Lung (tissue), 12 donors: ENCODE data around the gene GTPBP2. TPM values are rescaled to one million over a fixed set of nuclear protein-coding genes. Genes with fewer than 3 reads are reported as not detected.

ENCODE experiments used
- ATAC-seq: fragments of 200-7000 bp; cut with Tn5 transposase; one replicate; pipeline ENCODE4 v1.9.1; 2020; ENCODE audit warnings: moderate number of reproducible peaks; ENCODE audit not compliant: insufficient read depth, low FRiP score
- DNase-seq, 3 donors: peaks; one replicate each; pipeline ENCODE4 v3.0.0-alpha.2; 2013 to 2017
- H3K27ac ChIP-seq, 2 donors: one replicate each; pipeline ENCODE4 v1.5.1; 2013; ENCODE audit warnings: mild to moderate bottlenecking in 2 of 2, moderate library complexity in 2 of 2, control low read depth in 1 of 2, inconsistent platforms in 1 of 2, low read depth in 1 of 2, low read length in 1 of 2
- H3K27me3 ChIP-seq, 3 donors: one replicate each; pipeline ENCODE4 v1.5.1; 2013; ENCODE audit warnings: low read length in 2 of 3; ENCODE audit not compliant: control insufficient read depth in 3 of 3, insufficient read depth in 3 of 3
- H3K36me3 ChIP-seq, 4 donors: one replicate each; pipeline ENCODE4 v1.5.1; 2013; ENCODE audit warnings: low read length in 4 of 4, mild to moderate bottlenecking in 1 of 4, moderate library complexity in 1 of 4; ENCODE audit not compliant: control insufficient read depth in 4 of 4, insufficient read depth in 4 of 4
- H3K4me1 ChIP-seq, 5 donors: one replicate each; pipeline ENCODE4 v1.5.1; 2013; ENCODE audit warnings: low read length in 5 of 5, mild to moderate bottlenecking in 2 of 5, moderate library complexity in 1 of 5; ENCODE audit not compliant: control insufficient read depth in 5 of 5, insufficient read depth in 5 of 5
- H3K4me3 ChIP-seq: one replicate; pipeline ENCODE4 v1.5.1; 2013; ENCODE audit warnings: mild to moderate bottlenecking, control low read depth, moderate library complexity
- H3K9ac ChIP-seq, 2 donors: one replicate each; pipeline ENCODE4 v1.5.1; 2013; ENCODE audit warnings: low read length in 2 of 2, control low read depth in 1 of 2; ENCODE audit not compliant: insufficient read depth in 1 of 2
- H3K9me3 ChIP-seq, 4 donors: one replicate each; pipeline ENCODE4 v1.5.1; 2013; ENCODE audit warnings: low read length in 3 of 4, mild to moderate bottlenecking in 1 of 4, moderate library complexity in 1 of 4; ENCODE audit not compliant: control insufficient read depth in 4 of 4, insufficient read depth in 3 of 4
- WGBS, 2 donors: extraction: QIAGEN DNeasy Blood & Tissue Kit; methylation state at CpG; one replicate each; pipeline ENCODE4 v1.1.7; 2013; 5-methylcytosine and 5-hydroxymethylcytosine counted together
- polyA plus RNA-seq, 2 donors: library from polyadenylated mRNA; stranded (reverse); fragments of 200-250 nt; gene quantifications; one replicate each; pipeline ENCODE4 v1.2.1, GENCODE V29; 2013
- total RNA-seq, 2 donors: library from RNA; depleted of rRNA in 1 of 2; stranded (reverse); fragments of >200 nt in 1 of 2; gene quantifications; one replicate each; pipeline ENCODE4 v1.2.1, GENCODE V29; 2014 to 2021
- TF ChIP-seq, protein P1 (sequence below): IDR thresholded peaks from 2 replicates; pipeline ENCODE4 v1.5.1; 2012; ENCODE audit warnings: mild to moderate bottlenecking; ENCODE audit errors: control extremely low read depth, extremely low read depth
- donor health status: control.
- donor health status: control.
- donor health status: Bipolar disorder and iron deficiency.
- donor health status: healthy.
- donor health status: DM: yes; HTN: yes; CAD: no.

Gene GTPBP2
- total and polyA plus RNA-seq, 4 donors, result 49.9 to 78.4 (median 60.8) TPM

DNA sequence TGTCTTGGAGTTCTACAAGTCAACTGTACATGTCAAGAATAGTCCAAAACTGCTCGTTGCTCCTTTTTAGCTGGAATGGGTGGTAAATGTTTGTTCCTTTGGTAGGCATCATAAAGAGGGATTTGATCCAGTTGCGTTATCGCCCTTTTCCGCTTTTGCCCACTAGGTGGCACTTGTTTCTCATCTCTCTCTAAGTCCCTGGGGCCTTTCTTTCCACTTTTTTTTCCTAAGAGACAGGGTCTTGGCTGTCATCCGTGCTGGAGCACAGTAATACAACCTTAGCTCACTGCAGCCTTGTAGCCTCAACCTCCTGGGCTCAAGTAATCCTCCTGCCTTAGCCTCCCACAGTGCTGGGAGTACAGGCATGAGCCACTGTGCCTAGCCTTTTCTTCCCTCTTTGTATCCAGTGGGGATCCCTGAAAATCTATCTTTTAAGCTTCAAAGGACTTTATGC is 20.7 kb downstream of the GTPBP2 start:
- peak; percentile 81 to 92 (median 88) for DNase-seq
- WGBS, 2 donors, result 3 to 7% methylated on average over 5 of the region's 5 CpGs
- no peak for ATAC-seq
- no peak overlapping the region for H3K27ac ChIP-seq
- no peaks in the 10 kb centered on the region for H3K9me3 ChIP-seq
- no peaks in the 10 kb centered on the region for H3K4me1 ChIP-seq
- TF ChIP-seq, protein P1, sequence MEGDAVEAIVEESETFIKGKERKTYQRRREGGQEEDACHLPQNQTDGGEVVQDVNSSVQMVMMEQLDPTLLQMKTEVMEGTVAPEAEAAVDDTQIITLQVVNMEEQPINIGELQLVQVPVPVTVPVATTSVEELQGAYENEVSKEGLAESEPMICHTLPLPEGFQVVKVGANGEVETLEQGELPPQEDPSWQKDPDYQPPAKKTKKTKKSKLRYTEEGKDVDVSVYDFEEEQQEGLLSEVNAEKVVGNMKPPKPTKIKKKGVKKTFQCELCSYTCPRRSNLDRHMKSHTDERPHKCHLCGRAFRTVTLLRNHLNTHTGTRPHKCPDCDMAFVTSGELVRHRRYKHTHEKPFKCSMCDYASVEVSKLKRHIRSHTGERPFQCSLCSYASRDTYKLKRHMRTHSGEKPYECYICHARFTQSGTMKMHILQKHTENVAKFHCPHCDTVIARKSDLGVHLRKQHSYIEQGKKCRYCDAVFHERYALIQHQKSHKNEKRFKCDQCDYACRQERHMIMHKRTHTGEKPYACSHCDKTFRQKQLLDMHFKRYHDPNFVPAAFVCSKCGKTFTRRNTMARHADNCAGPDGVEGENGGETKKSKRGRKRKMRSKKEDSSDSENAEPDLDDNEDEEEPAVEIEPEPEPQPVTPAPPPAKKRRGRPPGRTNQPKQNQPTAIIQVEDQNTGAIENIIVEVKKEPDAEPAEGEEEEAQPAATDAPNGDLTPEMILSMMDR, result peak; percentile 60
- H3K9ac ChIP-seq, result no peak overlapping the region
- peaks cover 8 to 26% (median 19%) of the 10 kb centered on the region in 4 donors for H3K36me3 ChIP-seq
- no peaks in the 10 kb centered on the region for H3K27me3 ChIP-seq
- no peak overlapping the region for H3K4me3 ChIP-seq

DNA sequence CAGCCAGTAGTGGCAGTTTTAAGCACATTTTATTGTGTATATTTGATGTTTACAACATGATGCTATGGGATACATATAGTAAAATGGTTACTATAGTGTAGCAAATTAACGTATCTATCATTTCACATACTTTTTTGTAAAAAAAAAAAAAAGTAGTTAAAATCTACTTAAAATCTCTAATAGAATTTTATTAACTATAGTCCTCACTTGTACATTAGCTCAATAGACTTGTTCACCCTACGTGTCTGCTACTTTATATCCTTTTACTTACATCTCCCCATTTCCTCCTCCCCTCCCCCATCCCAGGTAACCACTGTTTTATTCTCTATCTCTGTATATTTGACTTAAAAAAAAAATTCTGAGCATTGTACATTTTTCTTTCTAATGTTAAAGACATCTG is 23.0 kb downstream of the GTPBP2 start:
- H3K9ac ChIP-seq, result no peak overlapping the region
- ATAC-seq (no peak), DNase-seq (no peak)
- no peak overlapping the region for H3K27ac ChIP-seq
- 93 to 96% methylated on average over 2 of the region's 2 CpGs for WGBS, 2 donors
- TF ChIP-seq, protein P1, result no peak
- no peaks in the 10 kb centered on the region for H3K4me1 ChIP-seq
- H3K9me3 ChIP-seq, result no peaks in the 10 kb centered on the region
- no peak overlapping the region for H3K4me3 ChIP-seq
- no peaks in the 10 kb centered on the region for H3K27me3 ChIP-seq
- peaks cover 12 to 24% (median 20%) of the 10 kb centered on the region in 4 donors for H3K36me3 ChIP-seq

DNA sequence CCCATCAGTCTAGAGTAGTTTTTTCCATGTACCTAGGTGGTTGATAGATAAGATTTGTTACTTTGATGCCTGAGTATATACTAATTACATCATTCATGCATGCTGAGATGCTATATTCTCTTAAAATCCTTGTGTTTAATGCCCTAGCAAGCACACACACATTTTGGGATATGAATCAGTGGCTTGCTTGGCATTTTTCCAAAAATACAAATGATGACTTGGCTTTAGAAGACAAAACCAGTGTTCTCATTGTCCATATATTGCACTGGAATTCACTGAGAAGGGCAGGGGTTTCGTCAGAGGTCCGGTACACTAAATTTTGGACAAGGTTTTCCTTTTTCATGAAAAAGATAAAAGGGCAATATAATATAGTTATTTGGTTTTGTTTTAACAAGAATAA is 24.9 kb downstream of the GTPBP2 start:
- Histone ChIP-seq H3K27me3 (no peaks in the 10 kb centered on the region), H3K27ac (no peak overlapping the region), H3K9ac (peak overlapping the region in 1 of 2 donors; percentile 5), H3K4me1 (peaks cover 0 to 3% (median 0%) of the 10 kb centered on the region in 5 donors), H3K9me3 (no peaks in the 10 kb centered on the region), H3K36me3 (peaks cover 12 to 24% (median 16%) of the 10 kb centered on the region in 4 donors), H3K4me3 (no peak overlapping the region)
- 97 to 100% methylated on average over 2 of the region's 2 CpGs for WGBS, 2 donors
- ATAC-seq (no peak), DNase-seq (peak in 2 of 3 donors; percentile 33 to 34)
- TF ChIP-seq, protein P1, result no peak

DNA sequence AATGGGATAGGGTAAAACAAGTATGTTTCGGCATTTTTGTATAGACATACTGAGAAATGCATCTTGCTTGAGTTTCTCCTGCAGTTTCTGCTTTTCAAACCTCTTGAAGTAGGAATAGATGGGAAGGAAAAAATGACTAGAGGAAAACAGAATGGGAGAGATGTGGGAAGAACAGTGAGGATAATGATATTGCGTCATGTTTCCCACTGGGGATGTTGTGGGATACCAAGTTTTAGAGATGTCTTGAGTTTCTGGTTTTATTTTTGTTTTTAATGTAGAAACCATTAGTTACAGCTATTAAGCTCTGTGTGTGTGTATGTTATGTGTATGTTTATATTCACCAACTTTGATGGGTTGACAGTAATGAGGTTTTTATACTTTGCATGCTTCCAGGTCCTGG is 28.5 kb downstream of the GTPBP2 start:
- ATAC-seq (no peak), DNase-seq (peak in 1 of 3 donors; percentile 38)
- Histone ChIP-seq H3K27me3 (no peaks in the 10 kb centered on the region), H3K4me1 (peaks cover 0 to 3% (median 0%) of the 10 kb centered on the region in 5 donors), H3K9ac (peak overlapping the region in 1 of 2 donors; percentile 1), H3K27ac (no peak overlapping the region), H3K4me3 (no peak overlapping the region), H3K9me3 (no peaks in the 10 kb centered on the region), H3K36me3 (peaks cover 13 to 16% (median 15%) of the 10 kb centered on the region in 4 donors)
- whole genome bisulfite sequencing, 2 donors, result 96 to 99% methylated on average over 2 of the region's 2 CpGs
- TF ChIP-seq, protein P1, result no peak
